ENCODE results near the gene ARL6. TPM values are rescaled to one million over a fixed set of nuclear protein-coding genes. Genes with fewer than 3 reads are reported as not detected.

The ARL6 gene
- total RNA-seq, 1 experiment from 2014 or later = 13.6 TPM

Other genes with a start within 250 kb of the ARL6 start
- gene CRYBG3, start 57.3 kb downstream of the ARL6 start, total RNA-seq (2014; rRNA removed; shearing (Covaris generic)) = 5.8 and 7.6 TPM in 2 replicates
- 36.9 and 43.4 TPM in 2 replicates for gene RIOX2, start 207.7 kb downstream of the ARL6 start, total RNA-seq (2014; rRNA removed; shearing (Covaris generic))